GM23338 (cell line): ENCODE measurements around the gene POGZ. TPM values are rescaled to one million over a fixed set of nuclear protein-coding genes. Genes with fewer than 3 reads are reported as not detected.
"Not testable (repeated sequence)": the region's sequence is repeated elsewhere in the genome, so short reads cannot be mapped to it uniquely, and the experiment has no call there.

Experiments used
- ATAC-seq: fragments of 200-7000 bp; cut with Tn5 transposase; 3 replicates; pipeline ENCODE4 v1.9.1; 2020
- DNase-seq: peaks from one replicate; pipeline ENCODE4 v3.0.0-alpha.2; 2015; ENCODE audit warnings: low spot score
- H2AFZ ChIP-seq: fragments of 200-600 bp; sonication (generic); 2 replicates; pipeline ENCODE4 v1.8.0; 2016; ENCODE audit warnings: antibody characterized with exemption, mild to moderate bottlenecking, moderate library complexity
- H3F3A ChIP-seq: fragments of 200-600 bp; sonication (generic); replicated peaks from 2 replicates; pipeline ENCODE4 v1.8.0; 2017; ENCODE audit warnings: antibody characterized with exemption, mixed run types, low read depth
- H3K27ac ChIP-seq: fragments of 200-600 bp; sonication (generic); 2 replicates; pipeline ENCODE4 v1.6.1; 2016; ENCODE audit warnings: low read depth
- H3K27me3 ChIP-seq: fragments of 200-600 bp; sonication (generic); 2 replicates; pipeline ENCODE4 v1.8.0; 2016; ENCODE audit warnings: mild to moderate bottlenecking, mixed run types, moderate library complexity; ENCODE audit not compliant: insufficient read depth
- H3K36me3 ChIP-seq: fragments of 200-600 bp; sonication (generic); 2 replicates; pipeline ENCODE4 v1.8.0; 2016; ENCODE audit warnings: mild to moderate bottlenecking; ENCODE audit not compliant: insufficient read depth
- H3K4me1 ChIP-seq: fragments of 200-600 bp; sonication (generic); 2 replicates; pipeline ENCODE4 v1.8.0; 2016; ENCODE audit warnings: mild to moderate bottlenecking, moderate library complexity; ENCODE audit not compliant: insufficient read depth
- H3K4me2 ChIP-seq: fragments of 200-600 bp; sonication (generic); 2 replicates; pipeline ENCODE4 v1.7.1; 2017; ENCODE audit warnings: mixed run types
- H3K4me3 ChIP-seq: fragments of 200-600 bp; sonication (generic); 2 replicates; pipeline ENCODE4 v1.6.1; 2016; ENCODE audit warnings: mixed run types
- H3K79me2 ChIP-seq: fragments of 200-600 bp; sonication (generic); replicated peaks from 2 replicates; pipeline ENCODE4 v1.8.0; 2017; ENCODE audit warnings: mild to moderate bottlenecking; ENCODE audit not compliant: insufficient read depth
- H3K9me2 ChIP-seq: fragments of 200-600 bp; sonication (generic); 2 replicates; pipeline ENCODE4 v1.8.0; 2017; ENCODE audit not compliant: insufficient read depth
- H4K20me1 ChIP-seq: fragments of 200-600 bp; sonication (generic); replicated peaks from 2 replicates; pipeline ENCODE4 v1.8.0; 2017; ENCODE audit warnings: mild to moderate bottlenecking; ENCODE audit not compliant: insufficient read depth
- H3K27ac Mint-ChIP-seq: 2 replicates; pipeline ENCODE4 v1.8.0; 2020; ENCODE audit warnings: inconsistent platforms, mild to moderate bottlenecking, moderate library complexity, mixed read lengths
- H3K27me3 Mint-ChIP-seq: 3 replicates; pipeline ENCODE4 v1.8.0; 2022; ENCODE audit warnings: low read depth, mild to moderate bottlenecking, moderate library complexity, mixed read lengths, inconsistent platforms; ENCODE audit not compliant: insufficient read depth, poor library complexity
- H3K36me3 Mint-ChIP-seq: 3 replicates; pipeline ENCODE4 v1.8.0; 2021; ENCODE audit warnings: low read depth, mild to moderate bottlenecking, inconsistent platforms, moderate library complexity, mixed read lengths
- H3K4me1 Mint-ChIP-seq: 3 replicates; pipeline ENCODE4 v1.8.0; 2020; ENCODE audit warnings: mild to moderate bottlenecking, inconsistent platforms, mixed read lengths
- H3K4me3 Mint-ChIP-seq: 3 replicates; pipeline ENCODE4 v1.8.0; 2021; ENCODE audit warnings: moderate library complexity, mild to moderate bottlenecking, inconsistent platforms, mixed read lengths
- H3K9me3 Mint-ChIP-seq: 3 replicates; pipeline ENCODE4 v1.8.0; 2020; ENCODE audit warnings: moderate library complexity, mild to moderate bottlenecking, inconsistent platforms, mixed read lengths
- NANOG ChIP-seq: IDR thresholded peaks from 2 replicates; pipeline ENCODE4 v1.6.1; 2016; ENCODE audit warnings: antibody characterized with exemption, borderline replicate concordance
- STAT1 ChIP-seq: IDR thresholded peaks from one replicate; pipeline ENCODE4 v1.6.1; 2016; ENCODE audit warnings: antibody characterized with exemption; ENCODE audit not compliant: unreplicated experiment
- ZNF114 ChIP-seq: fragments of 250-450 bp; sonication (Bioruptor Pico); IDR thresholded peaks from 2 replicates; pipeline ENCODE4 v1.5.0; 2020; ENCODE audit warnings: mild to moderate bottlenecking, moderate library complexity
- polyA plus RNA-seq: library from polyadenylated mRNA; unstranded; fragments of >200 nt; fragmentation: Nextera tagmentation; extraction: Ambion mirVana; gene quantifications from 2 replicates; pipeline ENCODE4 v1.2.1, GENCODE V29; 2016
- total RNA-seq: library from RNA; depleted of rRNA; stranded (reverse); fragments of >200 nt; shearing (Covaris generic); gene quantifications from 2 replicates; pipeline ENCODE4 v1.2.3, GENCODE V29; 2014
- TF ChIP-seq, protein P1 (sequence below): fragments of 250-450 bp; sonication (Bioruptor Pico); IDR thresholded peaks from 2 replicates; pipeline ENCODE4 v1.5.0; 2020; ENCODE audit warnings: mild to moderate bottlenecking, moderate library complexity
- TF ChIP-seq, protein P2 (sequence below), 2 experiments: fragments of 200-600 bp in 1 of 2; sonication (generic) in 1 of 2; conservative IDR thresholded peaks; 2 replicates each; pipeline versions ENCODE4 v1.5.1 to v1.6.1; 2016 to 2017; ENCODE audit warnings: antibody characterized with exemption in 2 of 2, low read depth in 2 of 2, mild to moderate bottlenecking in 2 of 2, moderate library complexity in 1 of 2

The POGZ gene
- total and polyA plus RNA-seq, 2 experiments from 2014 or later = 47.0 to 72.5 TPM

DNA sequence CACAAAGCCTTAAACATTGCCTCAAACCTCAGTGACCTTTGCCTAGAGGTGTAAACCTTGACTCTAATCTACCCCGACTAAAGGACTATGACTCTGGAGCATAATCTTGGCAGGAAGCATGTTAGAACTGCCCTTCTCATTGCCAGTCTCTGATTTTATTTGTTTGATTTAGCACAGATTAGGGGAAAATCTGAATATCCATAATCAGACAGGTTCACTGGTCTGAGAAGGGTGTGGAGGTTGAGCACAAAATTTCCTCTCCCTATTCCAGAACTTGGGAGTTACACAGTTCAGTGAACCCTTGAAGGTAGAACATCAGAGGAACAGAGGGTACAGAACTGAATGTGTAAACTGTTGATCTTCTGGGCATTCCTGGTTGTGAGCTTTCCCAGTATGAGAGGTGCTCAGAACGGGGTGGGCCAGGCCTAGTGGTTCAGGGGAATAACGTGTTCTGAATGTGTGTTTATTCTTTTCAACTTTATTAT lies 68.2 kb downstream of the POGZ start (continued):
- TF ChIP-seq, protein P1, sequence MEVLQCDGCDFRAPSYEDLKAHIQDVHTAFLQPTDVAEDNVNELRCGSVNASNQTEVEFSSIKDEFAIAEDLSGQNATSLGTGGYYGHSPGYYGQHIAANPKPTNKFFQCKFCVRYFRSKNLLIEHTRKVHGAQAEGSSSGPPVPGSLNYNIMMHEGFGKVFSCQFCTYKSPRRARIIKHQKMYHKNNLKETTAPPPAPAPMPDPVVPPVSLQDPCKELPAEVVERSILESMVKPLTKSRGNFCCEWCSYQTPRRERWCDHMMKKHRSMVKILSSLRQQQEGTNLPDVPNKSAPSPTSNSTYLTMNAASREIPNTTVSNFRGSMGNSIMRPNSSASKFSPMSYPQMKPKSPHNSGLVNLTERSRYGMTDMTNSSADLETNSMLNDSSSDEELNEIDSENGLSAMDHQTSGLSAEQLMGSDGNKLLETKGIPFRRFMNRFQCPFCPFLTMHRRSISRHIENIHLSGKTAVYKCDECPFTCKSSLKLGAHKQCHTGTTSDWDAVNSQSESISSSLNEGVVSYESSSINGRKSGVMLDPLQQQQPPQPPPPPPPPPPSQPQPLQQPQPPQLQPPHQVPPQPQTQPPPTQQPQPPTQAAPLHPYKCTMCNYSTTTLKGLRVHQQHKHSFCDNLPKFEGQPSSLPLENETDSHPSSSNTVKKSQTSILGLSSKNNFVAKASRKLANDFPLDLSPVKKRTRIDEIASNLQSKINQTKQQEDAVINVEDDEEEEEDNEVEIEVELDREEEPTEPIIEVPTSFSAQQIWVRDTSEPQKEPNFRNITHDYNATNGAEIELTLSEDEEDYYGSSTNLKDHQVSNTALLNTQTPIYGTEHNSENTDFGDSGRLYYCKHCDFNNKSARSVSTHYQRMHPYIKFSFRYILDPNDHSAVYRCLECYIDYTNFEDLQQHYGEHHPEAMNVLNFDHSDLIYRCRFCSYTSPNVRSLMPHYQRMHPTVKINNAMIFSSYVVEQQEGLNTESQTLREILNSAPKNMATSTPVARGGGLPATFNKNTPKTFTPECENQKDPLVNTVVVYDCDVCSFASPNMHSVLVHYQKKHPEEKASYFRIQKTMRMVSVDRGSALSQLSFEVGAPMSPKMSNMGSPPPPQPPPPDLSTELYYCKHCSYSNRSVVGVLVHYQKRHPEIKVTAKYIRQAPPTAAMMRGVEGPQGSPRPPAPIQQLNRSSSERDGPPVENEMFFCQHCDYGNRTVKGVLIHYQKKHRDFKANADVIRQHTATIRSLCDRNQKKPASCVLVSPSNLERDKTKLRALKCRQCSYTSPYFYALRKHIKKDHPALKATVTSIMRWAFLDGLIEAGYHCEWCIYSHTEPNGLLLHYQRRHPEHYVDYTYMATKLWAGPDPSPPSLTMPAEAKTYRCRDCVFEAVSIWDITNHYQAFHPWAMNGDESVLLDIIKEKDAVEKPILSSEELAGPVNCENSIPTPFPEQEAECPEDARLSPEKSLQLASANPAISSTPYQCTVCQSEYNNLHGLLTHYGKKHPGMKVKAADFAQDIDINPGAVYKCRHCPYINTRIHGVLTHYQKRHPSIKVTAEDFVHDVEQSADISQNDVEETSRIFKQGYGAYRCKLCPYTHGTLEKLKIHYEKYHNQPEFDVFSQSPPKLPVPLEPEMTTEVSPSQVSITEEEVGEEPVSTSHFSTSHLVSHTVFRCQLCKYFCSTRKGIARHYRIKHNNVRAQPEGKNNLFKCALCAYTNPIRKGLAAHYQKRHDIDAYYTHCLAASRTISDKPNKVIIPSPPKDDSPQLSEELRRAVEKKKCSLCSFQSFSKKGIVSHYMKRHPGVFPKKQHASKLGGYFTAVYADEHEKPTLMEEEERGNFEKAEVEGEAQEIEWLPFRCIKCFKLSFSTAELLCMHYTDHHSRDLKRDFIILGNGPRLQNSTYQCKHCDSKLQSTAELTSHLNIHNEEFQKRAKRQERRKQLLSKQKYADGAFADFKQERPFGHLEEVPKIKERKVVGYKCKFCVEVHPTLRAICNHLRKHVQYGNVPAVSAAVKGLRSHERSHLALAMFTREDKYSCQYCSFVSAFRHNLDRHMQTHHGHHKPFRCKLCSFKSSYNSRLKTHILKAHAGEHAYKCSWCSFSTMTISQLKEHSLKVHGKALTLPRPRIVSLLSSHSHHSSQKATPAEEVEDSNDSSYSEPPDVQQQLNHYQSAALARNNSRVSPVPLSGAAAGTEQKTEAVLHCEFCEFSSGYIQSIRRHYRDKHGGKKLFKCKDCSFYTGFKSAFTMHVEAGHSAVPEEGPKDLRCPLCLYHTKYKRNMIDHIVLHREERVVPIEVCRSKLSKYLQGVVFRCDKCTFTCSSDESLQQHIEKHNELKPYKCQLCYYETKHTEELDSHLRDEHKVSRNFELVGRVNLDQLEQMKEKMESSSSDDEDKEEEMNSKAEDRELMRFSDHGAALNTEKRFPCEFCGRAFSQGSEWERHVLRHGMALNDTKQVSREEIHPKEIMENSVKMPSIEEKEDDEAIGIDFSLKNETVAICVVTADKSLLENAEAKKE (CRISPR knock-in tag) = no peak
- TF ChIP-seq, protein P2, sequence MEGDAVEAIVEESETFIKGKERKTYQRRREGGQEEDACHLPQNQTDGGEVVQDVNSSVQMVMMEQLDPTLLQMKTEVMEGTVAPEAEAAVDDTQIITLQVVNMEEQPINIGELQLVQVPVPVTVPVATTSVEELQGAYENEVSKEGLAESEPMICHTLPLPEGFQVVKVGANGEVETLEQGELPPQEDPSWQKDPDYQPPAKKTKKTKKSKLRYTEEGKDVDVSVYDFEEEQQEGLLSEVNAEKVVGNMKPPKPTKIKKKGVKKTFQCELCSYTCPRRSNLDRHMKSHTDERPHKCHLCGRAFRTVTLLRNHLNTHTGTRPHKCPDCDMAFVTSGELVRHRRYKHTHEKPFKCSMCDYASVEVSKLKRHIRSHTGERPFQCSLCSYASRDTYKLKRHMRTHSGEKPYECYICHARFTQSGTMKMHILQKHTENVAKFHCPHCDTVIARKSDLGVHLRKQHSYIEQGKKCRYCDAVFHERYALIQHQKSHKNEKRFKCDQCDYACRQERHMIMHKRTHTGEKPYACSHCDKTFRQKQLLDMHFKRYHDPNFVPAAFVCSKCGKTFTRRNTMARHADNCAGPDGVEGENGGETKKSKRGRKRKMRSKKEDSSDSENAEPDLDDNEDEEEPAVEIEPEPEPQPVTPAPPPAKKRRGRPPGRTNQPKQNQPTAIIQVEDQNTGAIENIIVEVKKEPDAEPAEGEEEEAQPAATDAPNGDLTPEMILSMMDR (conservative IDR thresholded peaks at IDR 0.05; ENCODE audit: low read depth in 2 of 2) = no peak
- no peak for TF ChIP-seq NANOG
- TF ChIP-seq ZNF114 (CRISPR knock-in tag) = no peak
- TF ChIP-seq STAT1 = no peak

DNA sequence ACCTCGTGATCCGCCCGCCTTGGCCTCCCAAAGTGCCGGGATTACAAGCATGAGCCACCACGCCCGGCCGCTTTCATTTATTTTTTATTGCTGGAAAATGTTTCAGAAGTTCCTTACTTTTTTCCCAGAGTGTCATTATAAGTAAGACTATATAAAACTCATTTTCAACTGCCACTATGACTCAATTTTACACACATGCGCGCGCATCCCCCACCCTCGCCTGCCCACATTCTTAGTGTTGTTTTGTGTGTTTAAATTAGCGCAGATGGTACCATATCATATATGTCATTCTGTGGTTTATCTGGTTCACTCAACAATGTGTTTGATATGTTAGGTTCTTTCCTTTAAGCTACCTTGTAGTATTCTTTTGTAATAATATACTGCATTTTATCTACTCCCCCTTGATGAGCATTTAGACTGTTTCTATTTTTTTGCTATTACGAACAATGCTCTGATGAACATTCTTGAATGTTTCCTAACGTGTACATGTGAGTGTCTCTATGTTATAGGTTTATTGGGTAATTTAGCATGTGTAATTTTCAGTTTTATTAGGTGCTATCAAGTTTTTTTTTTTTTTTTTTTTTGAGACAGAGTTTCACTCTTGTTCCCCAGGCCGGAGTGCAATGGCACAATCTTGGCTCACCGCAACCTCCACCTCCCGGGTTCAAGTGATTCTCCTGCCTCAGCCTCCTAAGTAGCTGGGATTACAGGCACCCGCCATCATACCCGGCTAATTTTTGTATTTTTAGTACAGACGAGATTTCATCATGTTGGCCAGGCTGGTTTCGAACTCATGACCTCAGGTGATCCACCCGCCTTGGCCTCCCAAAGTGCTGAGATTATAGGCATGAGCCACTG lies 68.8 kb downstream of the POGZ start:
- not testable (repeated sequence) for H3K9me2 ChIP-seq, H3K27me3 ChIP-seq, H3K4me3 ChIP-seq, H3K27ac Mint-ChIP-seq, H3K79me2 ChIP-seq, H3K36me3 ChIP-seq, H3K4me2 ChIP-seq, H4K20me1 ChIP-seq, DNase-seq, H2AFZ ChIP-seq, H3K4me1 Mint-ChIP-seq, ATAC-seq, H3K27ac ChIP-seq, H3K36me3 Mint-ChIP-seq, H3K4me3 Mint-ChIP-seq, H3K9me3 Mint-ChIP-seq, H3K4me1 ChIP-seq, H3K27me3 Mint-ChIP-seq, H3F3A ChIP-seq
